CD1c-positive myeloid dendritic cell (primary cell): Measurements from ENCODE around the gene MON2.

Experiments
- DNase-seq: peaks from one replicate; pipeline ENCODE4 v3.0.0-alpha.2; 2016; ENCODE audit errors: extremely low spot score

MON2 gene

GRCh38 chr12:62606654-62607053 is 140.0 kb downstream of the MON2 start:
- no peak for DNase-seq

GRCh38 chr12:62613081-62613480 is 146.5 kb downstream of the MON2 start:
- no peak for DNase-seq

- DNase-seq = no peak
Measured at GRCh38 chr12:62618319-62618718, 151.7 kb downstream of the MON2 start.

- no peak for DNase-seq
Measured at GRCh38 chr12:62618930-62619329, 152.3 kb downstream of the MON2 start.

- DNase-seq = no peak
Measured at GRCh38 chr12:62621101-62621638, 154.5 kb downstream of the MON2 start.

- no peak for DNase-seq
Measured at GRCh38 chr12:62622177-62622576, 155.6 kb downstream of the MON2 start.

GRCh38 chr12:62625228-62625627 is 158.6 kb downstream of the MON2 start:
- peak; percentile 38 for DNase-seq

GRCh38 chr12:62627181-62627580 is 160.6 kb downstream of the MON2 start:
- DNase-seq = no peak

GRCh38 chr12:62629413-62629812 is 162.8 kb downstream of the MON2 start:
- DNase-seq = no peak

GRCh38 chr12:62629971-62630739 is 163.5 kb downstream of the MON2 start:
- DNase-seq = no peak

- DNase-seq = peak; percentile 47
Measured at GRCh38 chr12:62631471-62632410, 165.1 kb downstream of the MON2 start.

GRCh38 chr12:62632411-62632918 is 165.8 kb downstream of the MON2 start:
- DNase-seq = peak; percentile 4

GRCh38 chr12:62635649-62636048 is 169.0 kb downstream of the MON2 start:
- no peak for DNase-seq

GRCh38 chr12:62637679-62638078 is 171.1 kb downstream of the MON2 start:
- no peak for DNase-seq

GRCh38 chr12:62640910-62641448 is 174.4 kb downstream of the MON2 start:
- DNase-seq = no peak

GRCh38 chr12:62642486-62642885 is 175.9 kb downstream of the MON2 start:
- no peak for DNase-seq

- DNase-seq = no peak
Measured at GRCh38 chr12:62643486-62643885, 176.9 kb downstream of the MON2 start.

GRCh38 chr12:62646566-62646965 is 179.9 kb downstream of the MON2 start:
- no peak for DNase-seq

GRCh38 chr12:62647586-62647985 is 181.0 kb downstream of the MON2 start:
- DNase-seq = peak; percentile 24

GRCh38 chr12:62649412-62650138 is 182.9 kb downstream of the MON2 start:
- DNase-seq = no peak
